AG09309 (cell line): ENCODE data around the gene CENPC.
"Not testable (repeated sequence)": the region's sequence is repeated elsewhere in the genome, so short reads cannot be mapped to it uniquely, and the experiment has no call there.

Experiments used
- DNase-seq: peaks from one replicate; pipeline ENCODE4 v3.0.0-alpha.2; 2010; ENCODE audit warnings: low read depth
- H3K4me3 ChIP-seq: 2 replicates; pipeline ENCODE4 v1.5.1; 2011; ENCODE audit warnings: mild to moderate bottlenecking, low read depth, low read length, moderate library complexity; ENCODE audit not compliant: control insufficient read depth
- CTCF ChIP-seq: IDR thresholded peaks from 2 replicates; pipeline ENCODE4 v1.5.1; 2011; ENCODE audit warnings: mild to moderate bottlenecking, low read depth, low read length, inconsistent platforms; ENCODE audit not compliant: insufficient read depth, control insufficient read depth; ENCODE audit errors: missing control alignments

The CENPC gene

GRCh38 chr4:67568820-67569219 lies 23.5 kb upstream of the CENPC start:
- no peak for DNase-seq
- H3K4me3 ChIP-seq = no peak overlapping the region
- TF ChIP-seq CTCF = no peak

- no peak for TF ChIP-seq CTCF
- H3K4me3 ChIP-seq = no peak overlapping the region
- no peak for DNase-seq
Measured at GRCh38 chr4:67566335-67566734, 21.0 kb upstream of the CENPC start.

DNA sequence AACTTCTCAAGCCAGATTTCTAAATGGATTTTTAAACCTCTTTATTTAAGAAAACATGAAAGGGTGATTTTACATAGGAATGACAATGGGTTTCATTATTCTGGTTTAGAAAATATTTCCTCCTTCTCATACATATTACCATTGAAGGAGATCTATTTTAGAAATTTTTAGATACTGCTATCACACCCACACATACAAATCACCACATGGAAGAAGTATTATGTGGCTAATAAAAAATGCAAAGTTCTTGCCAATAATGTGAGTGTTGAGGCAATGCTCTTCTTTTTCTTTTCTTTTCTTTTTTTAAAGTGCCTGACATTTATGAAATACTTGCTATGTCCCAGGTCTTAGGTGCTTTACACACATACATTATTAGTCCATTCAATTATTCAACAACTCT lies 20.0 kb upstream of the CENPC start:
- no peak overlapping the region for H3K4me3 ChIP-seq
- peak; percentile 8 for DNase-seq
- no peak for TF ChIP-seq CTCF

DNA sequence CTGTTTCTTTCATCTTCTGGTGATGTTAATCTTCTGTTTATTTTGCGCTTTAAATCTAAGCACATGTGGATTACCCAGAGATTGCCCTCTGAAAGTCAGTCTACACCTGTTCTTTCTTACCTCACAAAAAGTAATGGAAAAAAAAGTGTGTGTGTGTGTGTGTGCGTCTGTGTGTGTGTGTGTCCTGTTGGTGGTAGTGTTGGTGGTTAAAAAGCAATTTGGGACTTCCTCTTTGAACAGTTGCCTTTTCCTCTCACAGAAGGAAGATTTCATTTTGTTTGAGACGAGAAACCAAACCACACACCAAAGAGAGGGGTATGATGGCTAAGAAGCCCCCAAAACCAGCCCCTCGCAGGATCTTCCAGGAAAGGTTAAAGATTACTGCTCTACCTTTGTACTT lies 13.2 kb upstream of the CENPC start, which contains the start of gene STAP1:
STAP1 (plus strand) TSS at position 235 of the 400 bp plus-strand sequence; CDS start at position 318, 83 bp downstream.
- H3K4me3 ChIP-seq = no peak within 1 kb of the TSS
- no peak for TF ChIP-seq CTCF
- DNase-seq = no peak

DNA sequence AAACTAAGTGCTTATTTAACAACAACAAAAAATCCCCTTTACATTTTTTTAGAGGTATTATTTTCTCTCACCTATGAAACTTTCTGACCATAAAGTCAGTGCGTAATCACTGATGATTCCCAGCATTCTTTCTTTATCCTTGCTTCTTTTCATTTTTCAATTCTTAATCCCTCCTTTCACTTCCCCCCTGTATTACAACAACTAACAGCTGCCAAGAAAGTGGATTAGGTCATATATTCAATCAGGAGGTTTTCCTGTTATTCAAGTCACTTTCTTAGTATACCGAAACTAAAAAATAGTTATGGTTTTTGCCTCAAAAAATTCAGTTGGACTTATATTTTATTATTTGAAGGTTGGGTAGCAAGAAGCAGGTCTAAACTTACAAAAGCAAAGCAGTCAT lies 11.1 kb upstream of the CENPC start:
- DNase-seq = no peak
- TF ChIP-seq CTCF = no peak
- H3K4me3 ChIP-seq = no peak overlapping the region

- no peak for DNase-seq
- no peak for TF ChIP-seq CTCF
Measured at GRCh38 chr4:67555447-67555846, 10.1 kb upstream of the CENPC start.

DNA sequence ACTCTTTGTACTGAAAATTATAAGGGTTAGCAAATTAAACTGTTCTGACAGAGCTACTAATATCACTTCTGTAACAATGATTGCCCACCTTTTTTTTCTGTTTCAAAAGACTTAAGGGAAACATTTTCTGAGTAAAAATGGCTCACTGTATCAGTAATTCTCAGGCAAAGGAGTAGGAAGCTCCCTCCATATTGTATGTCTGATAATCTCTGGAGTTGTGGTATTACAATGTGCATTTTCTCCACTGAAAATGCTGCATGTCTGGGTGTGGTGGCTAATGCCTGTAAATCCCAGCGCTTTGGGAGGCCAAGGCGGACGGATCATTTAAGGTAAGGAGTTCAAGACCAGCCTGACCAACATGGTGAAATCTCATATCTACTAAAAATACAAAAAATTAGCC lies 8.8 kb upstream of the CENPC start:
- no peak for TF ChIP-seq CTCF
- no peak for DNase-seq

More at GRCh38 chr4:67555447-67555846, 10.1 kb upstream of the CENPC start:
- no peak overlapping the region for H3K4me3 ChIP-seq

GRCh38 chr4:67552146-67552792 lies 7.0 kb upstream of the CENPC start:
- DNase-seq, H3K4me3 ChIP-seq: not testable (repeated sequence)

More for the DNA sequence above, 8.8 kb upstream of the CENPC start:
- H3K4me3 ChIP-seq = no peak overlapping the region
